PC-9 (cell line): Measurements from ENCODE around the gene CIBAR2. TPM values are rescaled to one million over a fixed set of nuclear protein-coding genes. Genes with fewer than 3 reads are reported as not detected.

Experiments used
- BruUV-seq: library from RNA; stranded (reverse); fragments of 400-500 nt; replicated peaks from 2 replicates; lab custom pipeline; 2021; lab: Mats Ljungman, UMichigan
- CTCF ChIA-PET: fragments of 300-600 bp; sonication (Branson Sonifier 250); formaldehyde crosslinking; loops from one replicate; lab custom pipeline; 2022; ENCODE audit warnings: antibody characterized with exemption; lab: Charles Lee
- POLR2A ChIA-PET: fragments of 300-600 bp; sonication (Branson Sonifier 250); formaldehyde crosslinking; loops from one replicate; lab custom pipeline; 2022; ENCODE audit warnings: antibody characterized with exemption; ENCODE audit not compliant: unreplicated experiment; lab: Charles Lee
- DNase-seq, 2 experiments: peaks; one replicate each; pipeline versions ENCODE4 v3.0.0 to v3.0.0-alpha.2; 2015 to 2022; ENCODE audit warnings: mixed read lengths in 1 of 2
- H2AFZ ChIP-seq: fragments of 200-600 bp; sonication (generic); 2 replicates; pipeline ENCODE4 v1.8.1; 2017; ENCODE audit warnings: antibody characterized with exemption
- H3F3A ChIP-seq: fragments of 200-600 bp; sonication (generic); 2 replicates; pipeline ENCODE4 v1.8.1; 2017; ENCODE audit warnings: antibody characterized with exemption, mild to moderate bottlenecking, low read depth; ENCODE audit not compliant: insufficient read depth
- H3K27ac ChIP-seq: fragments of 200-600 bp; sonication (generic); 2 replicates; pipeline ENCODE4 v1.6.1; 2016; ENCODE audit warnings: mixed run types
- H3K27me3 ChIP-seq: fragments of 200-600 bp; sonication (generic); 2 replicates; pipeline ENCODE4 v1.6.1; 2016; ENCODE audit warnings: low read depth, mixed run types; ENCODE audit not compliant: insufficient read depth
- H3K36me3 ChIP-seq: fragments of 200-600 bp; sonication (generic); 2 replicates; pipeline ENCODE4 v1.6.1; 2016; ENCODE audit warnings: low read depth, mixed run types
- H3K4me1 ChIP-seq: fragments of 200-600 bp; sonication (generic); replicated peaks from 2 replicates; pipeline ENCODE4 v1.6.1; 2016; ENCODE audit warnings: mixed run types; ENCODE audit not compliant: insufficient read depth
- H3K4me2 ChIP-seq: fragments of 200-600 bp; sonication (generic); 2 replicates; pipeline ENCODE4 v1.6.1; 2017; ENCODE audit warnings: mixed run types
- H3K4me3 ChIP-seq: fragments of 200-600 bp; sonication (generic); 2 replicates; pipeline ENCODE4 v1.6.1; 2016; ENCODE audit warnings: mixed run types
- H3K79me2 ChIP-seq: fragments of 200-600 bp; sonication (generic); 2 replicates; pipeline ENCODE4 v1.6.1; 2017; ENCODE audit warnings: low read depth, mixed run types
- H3K9me2 ChIP-seq: fragments of 200-600 bp; sonication (generic); 2 replicates; pipeline ENCODE4 v1.8.1; 2017; ENCODE audit warnings: mild to moderate bottlenecking; ENCODE audit not compliant: insufficient read depth
- H3K9me3 ChIP-seq: fragments of 200-600 bp; sonication (generic); 2 replicates; pipeline ENCODE4 v1.8.1; 2016; ENCODE audit warnings: low read depth; ENCODE audit not compliant: insufficient read depth
- H4K20me1 ChIP-seq: fragments of 200-600 bp; sonication (generic); 2 replicates; pipeline ENCODE4 v1.8.1; 2017; ENCODE audit not compliant: insufficient read depth
- CTCF ChIP-seq: fragments of 200-600 bp; sonication (generic); conservative IDR thresholded peaks from 2 replicates; pipeline ENCODE4 v1.6.1; 2017; ENCODE audit warnings: mixed run types, antibody characterized with exemption, mild to moderate bottlenecking, moderate library complexity
- EZH2 ChIP-seq: fragments of 200-600 bp; sonication (generic); IDR thresholded peaks from 2 replicates; pipeline ENCODE4 v1.8.0; 2017; ENCODE audit warnings: antibody characterized with exemption, low read depth
- intact Hi-C: fragments of 100-400 bp; cut with micrococcal nuclease; formaldehyde crosslinking; loops from one replicate; pipeline ENCODE4 v1.10.0; 2022; ENCODE audit not compliant: unreplicated experiment
- total RNA-seq: library from RNA; stranded (reverse); gene quantifications from 2 replicates; pipeline ENCODE4 v1.2.3, GENCODE V29; 2021

The CIBAR2 gene
- total RNA-seq, 1 experiment from 2014 or later: not detected

DNA sequence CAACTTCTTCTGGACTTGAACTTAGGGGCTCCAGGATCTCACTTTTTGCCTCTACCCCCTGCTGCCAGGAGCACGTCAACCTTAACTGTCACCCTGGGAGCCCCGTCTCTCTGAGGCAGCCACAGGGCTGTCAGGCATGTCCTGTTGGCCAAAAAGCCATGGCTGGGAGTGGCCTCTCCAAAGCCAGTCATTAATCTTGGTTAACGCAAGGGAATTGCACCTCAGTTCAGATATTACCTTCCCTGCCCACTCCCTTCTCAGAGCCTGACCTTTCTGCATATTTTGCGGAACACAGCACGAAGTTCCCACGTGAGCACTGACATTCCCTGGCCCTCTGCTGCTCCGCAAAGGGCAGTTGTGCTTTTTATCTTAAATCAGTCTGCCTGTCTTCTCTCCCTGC is 44.2 kb upstream of the CIBAR2 start:
- Histone ChIP-seq H3K79me2 (no peaks in the 10 kb centered on the region), H3K9me2 (no peaks in the 10 kb centered on the region), H3K27ac (no peak overlapping the region), H2AFZ (no peak overlapping the region), H3K27me3 (no peaks in the 10 kb centered on the region; the same call in 1 of the 2 replicates), H3K36me3 (no peaks in the 10 kb centered on the region), H3K9me3 (no peaks in the 10 kb centered on the region), H3K4me1 (0 out of 2 replicates have a peak, but pooled peaks cover 4% of the 10 kb centered on the region), H3F3A (no peaks in the 10 kb centered on the region), H4K20me1 (no peaks in the 10 kb centered on the region), H3K4me2 (no peak overlapping the region), H3K4me3 (no peak overlapping the region)
- POLR2A ChIA-PET: no interaction called here
- no peak for DNase-seq
- BruUV-seq: no TSS peak
- intact Hi-C loops: no loop called here
- CTCF ChIA-PET: no interaction called here
- TF ChIP-seq EZH2: no peak
- TF ChIP-seq CTCF: no peak

GRCh38 chr16:85153656-85154091 is 41.4 kb upstream of the CIBAR2 start:
- no peak for DNase-seq
- Histone ChIP-seq H3K36me3 (no peaks in the 10 kb centered on the region), H3K4me3 (no peak overlapping the region), H3K4me1 (0 out of 2 replicates have a peak, but pooled peaks cover 5% of the 10 kb centered on the region), H3F3A (no peaks in the 10 kb centered on the region), H3K27me3 (peaks cover 7% of the 10 kb centered on the region), H4K20me1 (no peaks in the 10 kb centered on the region), H3K4me2 (no peak overlapping the region), H2AFZ (no peak overlapping the region), H3K27ac (no peak overlapping the region), H3K9me2 (no peaks in the 10 kb centered on the region), H3K9me3 (no peaks in the 10 kb centered on the region), H3K79me2 (no peaks in the 10 kb centered on the region)
- POLR2A ChIA-PET: interaction anchor here (0.6 kb wide), 1 partner anchor 440 kb away, joined by 4 read pairs; no protein-coding TSS in a partner anchor
- no peak for TF ChIP-seq CTCF
- intact Hi-C loops: no loop called here
- BruUV-seq: no TSS peak
- CTCF ChIA-PET: no interaction called here

DNA sequence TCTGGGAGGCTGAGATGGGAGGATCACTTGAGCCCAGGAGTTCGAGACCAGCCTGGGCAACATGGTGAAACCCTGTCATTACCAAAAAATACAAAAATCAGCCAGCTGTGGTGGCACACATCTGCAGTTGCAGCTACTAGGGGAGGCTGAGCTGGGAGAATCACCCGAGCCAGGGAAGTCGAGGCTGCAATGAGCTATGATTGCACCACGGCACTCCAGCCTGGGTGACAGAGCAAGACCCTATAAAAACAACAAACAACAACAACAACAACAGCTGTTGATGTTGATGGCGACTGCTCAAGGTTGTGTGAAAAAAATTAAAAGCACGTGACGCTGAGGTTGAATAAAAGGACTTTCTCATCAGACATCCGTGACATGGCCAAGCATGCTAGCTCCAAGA is 40.8 kb upstream of the CIBAR2 start:
- POLR2A ChIA-PET: interaction anchor here (0.6 kb wide), 1 partner anchor 441 kb away, joined by 4 read pairs; no protein-coding TSS in a partner anchor
- H3K4me1 ChIP-seq: 0 out of 2 replicates have a peak, but pooled peaks cover 5% of the 10 kb centered on the region
- no peak overlapping the region for H3K4me3 ChIP-seq
- intact Hi-C loops: no loop called here
- H3K27me3 ChIP-seq: peaks cover 7% of the 10 kb centered on the region
- no peak overlapping the region for H2AFZ ChIP-seq
- CTCF ChIA-PET: no interaction called here
- H4K20me1 ChIP-seq: no peaks in the 10 kb centered on the region
- no peak overlapping the region for H3K27ac ChIP-seq
- no peaks in the 10 kb centered on the region for H3K79me2 ChIP-seq
- no peak for DNase-seq
- no peaks in the 10 kb centered on the region for H3K9me2 ChIP-seq
- H3K36me3 ChIP-seq: no peaks in the 10 kb centered on the region
- no peaks in the 10 kb centered on the region for H3K9me3 ChIP-seq
- H3F3A ChIP-seq: no peaks in the 10 kb centered on the region
- no peak for TF ChIP-seq EZH2
- TF ChIP-seq CTCF: no peak
- BruUV-seq: no TSS peak
- no peak overlapping the region for H3K4me2 ChIP-seq
